Measurements from ENCODE around the gene EHD1.

DNA sequence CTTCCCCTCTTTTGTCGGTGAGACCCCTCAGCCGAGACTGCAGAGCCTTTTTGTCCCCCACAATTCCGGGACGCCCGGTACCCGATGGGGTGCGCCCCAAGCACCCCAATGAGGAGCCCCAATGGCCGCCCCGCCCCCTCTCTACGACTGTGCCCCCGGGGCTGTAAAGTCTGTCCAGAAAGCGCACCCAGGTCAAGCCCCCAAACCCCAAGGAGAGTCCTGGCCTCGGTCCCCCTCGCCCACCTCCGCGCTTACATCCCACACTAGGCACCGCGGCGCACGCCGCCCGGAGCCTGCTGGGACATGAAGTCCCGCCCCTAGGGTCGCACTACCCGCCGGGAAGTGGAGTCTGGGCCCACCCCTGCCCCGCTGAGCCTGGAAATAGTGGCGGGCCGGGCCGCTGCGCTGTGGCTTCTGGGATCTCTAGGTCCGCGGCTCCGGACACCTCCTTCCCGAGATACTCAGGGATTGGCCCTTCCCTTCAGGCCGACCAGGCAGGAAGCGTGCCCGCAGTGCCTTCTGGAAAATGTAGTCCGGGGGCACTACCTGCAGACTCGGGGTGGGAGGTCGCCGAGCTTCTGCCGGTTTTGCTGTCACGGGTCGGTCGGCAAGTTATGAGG is 68.0 kb downstream of the EHD1 start, which contains the start of gene MEN1:
- TF ChIP-seq POLR2A (IDR thresholded peaks at IDR 0.05) (peak; percentile 85), CTCF (IDR thresholded peaks at IDR 0.05) (no peak), EP300 (IDR thresholded peaks at IDR 0.05; ENCODE audit: low read depth) (no peak)
